NOMO-1 treated with dmso at 0.1 percent for 144 hours (cell line): ENCODE measurements around the gene ALAS1.

ENCODE experiments used
- DNase-seq: peaks from one replicate; lab custom pipeline; 2025; ENCODE audit not compliant: unreplicated experiment; lab: John Stamatoyannopoulos, UW

Gene ALAS1

GRCh38 chr3:52220380-52221026, 22.5 kb downstream of the ALAS1 start:
- peak; percentile 71 for DNase-seq

GRCh38 chr3:52221141-52221562, 23.2 kb downstream of the ALAS1 start:
- no peak for DNase-seq

GRCh38 chr3:52221563-52222318, 23.8 kb downstream of the ALAS1 start:
- DNase-seq, result no peak

GRCh38 chr3:52222319-52223221, 24.6 kb downstream of the ALAS1 start:
- no peak for DNase-seq

GRCh38 chr3:52223449-52224408, 25.8 kb downstream of the ALAS1 start:
- no peak for DNase-seq

- peak; percentile 89 for DNase-seq
These were observed 27.7 kb downstream of the ALAS1 start, which contains the start of gene TLR9 for GRCh38 chr3:52225452-52226228. TSS of gene TLR9 (minus strand) at chr3:52225645. CDS start at chr3:52225529, 116 bp downstream.

GRCh38 chr3:52226229-52226817, 28.4 kb downstream of the ALAS1 start:
- no peak for DNase-seq

GRCh38 chr3:52227117-52227516, 29.2 kb downstream of the ALAS1 start:
- no peak for DNase-seq

- DNase-seq, result no peak
These were observed 29.8 kb downstream of the ALAS1 start for GRCh38 chr3:52227766-52228165.

GRCh38 chr3:52228266-52228665, 30.3 kb downstream of the ALAS1 start:
- DNase-seq, result no peak

GRCh38 chr3:52228751-52229291, 30.9 kb downstream of the ALAS1 start:
- no peak for DNase-seq

GRCh38 chr3:52229656-52230055, 31.7 kb downstream of the ALAS1 start:
- DNase-seq, result no peak

- no peak for DNase-seq
These were observed 32.5 kb downstream of the ALAS1 start for GRCh38 chr3:52230461-52230860.

GRCh38 chr3:52230889-52231499, 33.0 kb downstream of the ALAS1 start:
- no peak for DNase-seq

GRCh38 chr3:52231502-52232278, 33.7 kb downstream of the ALAS1 start:
- peak; percentile 33 for DNase-seq

GRCh38 chr3:52232279-52233107, 34.5 kb downstream of the ALAS1 start:
- no peak for DNase-seq

- DNase-seq, result no peak
These were observed 35.2 kb downstream of the ALAS1 start for GRCh38 chr3:52233108-52233591.
